ENCODE data around the gene CDK2. TPM values are rescaled to one million over a fixed set of nuclear protein-coding genes. Genes with fewer than 3 reads are reported as not detected.

Gene CDK2
- total RNA-seq, 2 donors from 2014 or later, result 5.4 to 13.8 TPM

- TF ChIP-seq, protein P1, sequence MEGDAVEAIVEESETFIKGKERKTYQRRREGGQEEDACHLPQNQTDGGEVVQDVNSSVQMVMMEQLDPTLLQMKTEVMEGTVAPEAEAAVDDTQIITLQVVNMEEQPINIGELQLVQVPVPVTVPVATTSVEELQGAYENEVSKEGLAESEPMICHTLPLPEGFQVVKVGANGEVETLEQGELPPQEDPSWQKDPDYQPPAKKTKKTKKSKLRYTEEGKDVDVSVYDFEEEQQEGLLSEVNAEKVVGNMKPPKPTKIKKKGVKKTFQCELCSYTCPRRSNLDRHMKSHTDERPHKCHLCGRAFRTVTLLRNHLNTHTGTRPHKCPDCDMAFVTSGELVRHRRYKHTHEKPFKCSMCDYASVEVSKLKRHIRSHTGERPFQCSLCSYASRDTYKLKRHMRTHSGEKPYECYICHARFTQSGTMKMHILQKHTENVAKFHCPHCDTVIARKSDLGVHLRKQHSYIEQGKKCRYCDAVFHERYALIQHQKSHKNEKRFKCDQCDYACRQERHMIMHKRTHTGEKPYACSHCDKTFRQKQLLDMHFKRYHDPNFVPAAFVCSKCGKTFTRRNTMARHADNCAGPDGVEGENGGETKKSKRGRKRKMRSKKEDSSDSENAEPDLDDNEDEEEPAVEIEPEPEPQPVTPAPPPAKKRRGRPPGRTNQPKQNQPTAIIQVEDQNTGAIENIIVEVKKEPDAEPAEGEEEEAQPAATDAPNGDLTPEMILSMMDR (IDR thresholded peaks at IDR 0.05), result no peak
- Histone ChIP-seq H3K9me3 (no peaks in the 10 kb centered on the region), H3K27me3 (no peaks in the 10 kb centered on the region), H3K4me1 (peaks cover 0 to 12% of the 10 kb centered on the region in 2 donors), H3K27ac (no peak overlapping the region), H3K36me3 (no peaks in the 10 kb centered on the region), H3K4me3 (no peak overlapping the region)
- no peak for DNase-seq (ENCODE audit: low spot score)
Observed at GRCh38 chr12:56010111-56010570, 43.5 kb downstream of the CDK2 start.

DNA sequence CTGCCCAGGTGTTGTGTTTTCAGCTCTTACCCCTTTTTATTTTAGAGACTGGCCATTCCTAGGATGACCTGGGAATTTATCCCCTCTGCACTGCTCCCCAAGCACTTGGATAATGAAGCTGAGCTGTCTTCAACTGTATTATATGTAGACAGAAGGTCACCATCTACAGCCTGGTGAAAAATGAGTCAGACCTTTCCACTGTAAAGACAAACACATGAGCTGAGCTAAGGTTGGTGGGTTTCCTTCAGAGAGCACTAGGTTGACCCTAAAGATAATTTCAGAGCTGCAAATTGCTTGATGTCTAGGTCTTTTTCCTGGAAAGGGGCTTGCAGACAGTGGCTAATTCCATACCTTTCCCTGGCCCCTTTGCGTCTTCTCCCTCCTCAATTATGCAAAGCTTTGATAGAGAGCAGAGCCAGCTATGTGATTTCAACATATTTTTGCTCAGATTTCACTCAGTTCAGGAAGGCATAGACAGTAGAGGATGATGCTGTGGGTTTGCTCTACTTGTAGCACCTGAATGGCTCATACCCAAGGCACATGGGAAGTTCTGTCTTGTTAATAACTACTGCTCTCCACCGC, 45.0 kb downstream of the CDK2 start:
- Histone ChIP-seq H3K9me3 (no peaks in the 10 kb centered on the region), H3K4me1 (peaks cover 0 to 12% of the 10 kb centered on the region in 2 donors), H3K27me3 (no peaks in the 10 kb centered on the region), H3K4me3 (no peak overlapping the region), H3K27ac (no peak overlapping the region), H3K36me3 (no peaks in the 10 kb centered on the region)
- DNase-seq (ENCODE audit: low spot score), result no peak
- TF ChIP-seq, protein P1 (IDR thresholded peaks at IDR 0.05), result no peak

GRCh38 chr12:56013482-56013881, 46.9 kb downstream of the CDK2 start:
- no peak overlapping the region for H3K27ac ChIP-seq
- H3K27me3 ChIP-seq, result no peaks in the 10 kb centered on the region
- H3K9me3 ChIP-seq, result no peaks in the 10 kb centered on the region
- DNase-seq (ENCODE audit: low spot score), result no peak
- H3K36me3 ChIP-seq, result no peaks in the 10 kb centered on the region
- TF ChIP-seq, protein P1 (IDR thresholded peaks at IDR 0.05), result no peak
- no peak overlapping the region for H3K4me3 ChIP-seq
- peaks cover 0 to 1% of the 10 kb centered on the region in 2 donors for H3K4me1 ChIP-seq

DNA sequence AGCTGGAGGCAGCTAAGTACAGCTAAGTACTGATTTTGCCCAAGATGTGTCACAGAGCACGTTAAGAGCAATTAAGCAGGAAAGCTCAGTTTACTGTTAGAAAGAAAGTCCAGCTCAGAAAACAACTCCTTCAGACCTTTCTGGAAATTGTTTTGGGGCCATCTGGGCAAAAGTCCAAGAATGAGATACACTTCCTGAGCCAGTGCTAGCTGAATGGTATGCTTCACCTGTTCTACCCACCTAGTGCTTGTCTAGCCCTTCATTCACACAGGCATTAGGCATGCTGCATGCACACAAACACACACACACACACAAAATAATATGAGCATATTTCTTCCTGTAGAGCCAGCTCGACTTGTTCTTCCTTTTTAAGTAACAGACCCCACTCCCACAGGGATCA, 47.6 kb downstream of the CDK2 start:
- Histone ChIP-seq H3K9me3 (no peaks in the 10 kb centered on the region), H3K4me3 (no peak overlapping the region), H3K36me3 (no peaks in the 10 kb centered on the region), H3K4me1 (no peaks in the 10 kb centered on the region), H3K27me3 (no peaks in the 10 kb centered on the region), H3K27ac (no peak overlapping the region)
- no peak for DNase-seq (ENCODE audit: low spot score)
- TF ChIP-seq, protein P1 (IDR thresholded peaks at IDR 0.05), result no peak

DNA sequence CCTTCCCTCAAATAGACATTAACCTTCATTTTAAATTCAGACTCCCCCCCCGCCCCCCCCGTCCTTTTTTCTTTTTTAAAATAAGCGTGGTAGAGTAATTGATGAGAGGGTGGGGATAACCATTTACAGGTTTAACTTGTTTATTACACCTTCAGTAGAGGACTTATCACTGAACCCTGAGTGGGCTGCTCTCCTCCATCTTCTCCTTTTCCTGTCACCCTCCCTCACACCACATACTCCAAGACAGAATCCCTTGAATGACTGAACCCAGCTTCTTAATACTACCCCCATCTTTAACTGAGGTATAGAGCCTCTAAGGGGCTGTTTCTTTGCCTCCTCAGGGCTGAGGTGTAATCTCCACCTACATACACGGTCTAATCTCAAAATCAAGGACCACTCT, 50.6 kb downstream of the CDK2 start:
- no peaks in the 10 kb centered on the region for H3K27me3 ChIP-seq
- H3K4me3 ChIP-seq, result no peak overlapping the region
- H3K4me1 ChIP-seq, result peaks cover 0 to 22% of the 10 kb centered on the region in 2 donors
- H3K9me3 ChIP-seq, result no peaks in the 10 kb centered on the region
- no peak for DNase-seq (ENCODE audit: low spot score)
- H3K36me3 ChIP-seq, result peaks cover 5% of the 10 kb centered on the region
- no peak overlapping the region for H3K27ac ChIP-seq
- TF ChIP-seq, protein P1 (IDR thresholded peaks at IDR 0.05), result no peak

DNA sequence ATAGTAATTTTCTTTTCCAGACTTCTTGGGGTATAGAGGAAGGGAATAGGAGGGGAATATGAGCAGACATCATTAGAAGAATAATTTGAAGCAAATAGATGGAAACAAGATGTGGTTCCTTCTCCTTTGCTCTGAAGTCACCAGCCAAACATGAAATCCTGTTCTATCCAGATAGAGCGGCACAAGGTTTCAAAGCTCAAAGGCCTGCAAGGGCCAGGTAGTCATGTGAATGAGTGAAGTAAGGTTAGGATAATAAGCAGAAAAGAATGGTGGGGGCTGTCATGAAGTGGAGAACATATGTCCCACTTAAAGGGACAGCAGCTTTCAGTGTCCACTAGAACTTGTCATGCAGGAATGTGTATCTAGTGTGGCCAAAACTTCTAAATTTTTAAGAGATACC, 51.7 kb downstream of the CDK2 start:
- TF ChIP-seq, protein P1 (IDR thresholded peaks at IDR 0.05), result no peak
- no peak overlapping the region for H3K4me3 ChIP-seq

More for the DNA sequence above, 51.7 kb downstream of the CDK2 start:
- Histone ChIP-seq H3K27ac (no peak overlapping the region), H3K4me1 (peaks cover 0 to 22% of the 10 kb centered on the region in 2 donors), H3K9me3 (no peaks in the 10 kb centered on the region), H3K27me3 (no peaks in the 10 kb centered on the region), H3K36me3 (peaks cover 5% of the 10 kb centered on the region)
- DNase-seq (ENCODE audit: low spot score), result no peak
